Measurements from ENCODE around the gene PRKACB. TPM values are rescaled to one million over a fixed set of nuclear protein-coding genes. Genes with fewer than 3 reads are reported as not detected.

The PRKACB gene
- total and polyA plus RNA-seq, 2 experiments from 2014 or later = 14.6 to 28.0 TPM

DNA sequence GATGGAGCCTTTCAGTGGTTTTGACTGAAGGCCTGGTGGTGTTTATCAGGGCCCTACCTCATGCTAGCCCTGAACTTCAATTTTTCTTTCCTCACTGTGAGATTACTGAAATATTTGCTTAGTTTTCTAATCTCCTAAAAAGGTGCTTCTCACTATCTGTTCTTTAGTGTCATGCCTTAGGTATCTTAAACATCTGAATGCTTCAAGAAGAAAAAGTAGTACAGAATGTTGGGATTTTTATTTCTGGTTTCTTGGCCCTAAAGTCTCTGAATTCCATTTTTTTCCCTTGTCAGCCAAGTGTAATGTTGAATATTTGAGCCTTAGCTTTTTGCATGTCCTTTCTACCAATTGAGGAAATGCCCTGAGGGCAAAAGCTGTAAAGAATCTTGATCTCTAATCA, 47.9 kb upstream of the PRKACB start (continued):
- no peak for TF ChIP-seq NANOG (IDR thresholded peaks at IDR 0.05; ENCODE audit: borderline replicate concordance)
- TF ChIP-seq, protein P1, sequence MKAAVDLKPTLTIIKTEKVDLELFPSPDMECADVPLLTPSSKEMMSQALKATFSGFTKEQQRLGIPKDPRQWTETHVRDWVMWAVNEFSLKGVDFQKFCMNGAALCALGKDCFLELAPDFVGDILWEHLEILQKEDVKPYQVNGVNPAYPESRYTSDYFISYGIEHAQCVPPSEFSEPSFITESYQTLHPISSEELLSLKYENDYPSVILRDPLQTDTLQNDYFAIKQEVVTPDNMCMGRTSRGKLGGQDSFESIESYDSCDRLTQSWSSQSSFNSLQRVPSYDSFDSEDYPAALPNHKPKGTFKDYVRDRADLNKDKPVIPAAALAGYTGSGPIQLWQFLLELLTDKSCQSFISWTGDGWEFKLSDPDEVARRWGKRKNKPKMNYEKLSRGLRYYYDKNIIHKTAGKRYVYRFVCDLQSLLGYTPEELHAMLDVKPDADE (IDR thresholded peaks at IDR 0.05) = no peak
- TF ChIP-seq POLR2AphosphoS5 (IDR thresholded peaks at IDR 0.05; ENCODE audit: low read depth) = no peak
- TF ChIP-seq JUNB (IDR thresholded peaks at IDR 0.05; ENCODE audit: unreplicated experiment) = no peak
- TF ChIP-seq, protein P2, sequence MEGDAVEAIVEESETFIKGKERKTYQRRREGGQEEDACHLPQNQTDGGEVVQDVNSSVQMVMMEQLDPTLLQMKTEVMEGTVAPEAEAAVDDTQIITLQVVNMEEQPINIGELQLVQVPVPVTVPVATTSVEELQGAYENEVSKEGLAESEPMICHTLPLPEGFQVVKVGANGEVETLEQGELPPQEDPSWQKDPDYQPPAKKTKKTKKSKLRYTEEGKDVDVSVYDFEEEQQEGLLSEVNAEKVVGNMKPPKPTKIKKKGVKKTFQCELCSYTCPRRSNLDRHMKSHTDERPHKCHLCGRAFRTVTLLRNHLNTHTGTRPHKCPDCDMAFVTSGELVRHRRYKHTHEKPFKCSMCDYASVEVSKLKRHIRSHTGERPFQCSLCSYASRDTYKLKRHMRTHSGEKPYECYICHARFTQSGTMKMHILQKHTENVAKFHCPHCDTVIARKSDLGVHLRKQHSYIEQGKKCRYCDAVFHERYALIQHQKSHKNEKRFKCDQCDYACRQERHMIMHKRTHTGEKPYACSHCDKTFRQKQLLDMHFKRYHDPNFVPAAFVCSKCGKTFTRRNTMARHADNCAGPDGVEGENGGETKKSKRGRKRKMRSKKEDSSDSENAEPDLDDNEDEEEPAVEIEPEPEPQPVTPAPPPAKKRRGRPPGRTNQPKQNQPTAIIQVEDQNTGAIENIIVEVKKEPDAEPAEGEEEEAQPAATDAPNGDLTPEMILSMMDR (conservative IDR thresholded peaks at IDR 0.05; ENCODE audit: low read depth in 2 of 2) = no peak
- no peak for TF ChIP-seq ZNF331 (CRISPR knock-in tag; IDR thresholded peaks at IDR 0.05; ENCODE audit: low read depth)
- no peak for TF ChIP-seq EZH2 (IDR thresholded peaks at IDR 0.05; ENCODE audit: low read depth, unreplicated experiment)
- TF ChIP-seq EZH2phosphoT487 (IDR thresholded peaks at IDR 0.05; ENCODE audit: unreplicated experiment) = no peak
- no peak for TF ChIP-seq STAT1 (IDR thresholded peaks at IDR 0.05; ENCODE audit: unreplicated experiment)
- no peak for TF ChIP-seq ZNF114 (CRISPR knock-in tag; IDR thresholded peaks at IDR 0.05)
- no peak for TF ChIP-seq CREB1 (CRISPR knock-in tag; IDR thresholded peaks at IDR 0.05; ENCODE audit: low read depth)

DNA sequence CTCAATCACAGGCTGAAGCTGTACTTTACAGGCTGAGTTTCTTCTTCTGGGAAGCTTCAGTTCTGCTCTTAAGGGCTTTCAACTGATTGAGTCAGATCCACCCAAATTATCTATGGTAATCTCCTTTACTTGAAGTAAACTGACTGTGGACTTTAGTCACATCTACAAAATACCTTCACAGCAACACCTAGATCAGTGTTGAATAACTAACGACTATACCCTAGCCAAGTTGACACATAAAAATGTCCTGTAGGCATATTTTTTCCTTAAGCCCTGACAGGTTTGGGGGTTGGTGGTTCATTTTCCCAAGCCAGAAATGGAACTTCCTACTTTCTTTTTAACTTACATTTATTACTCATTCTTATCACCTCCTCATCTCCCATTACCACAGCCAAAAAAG, 42.9 kb upstream of the PRKACB start:
- DNase-seq (ENCODE audit: low spot score) (no peak), ATAC-seq (no peak)
- no peaks in the 10 kb centered on the region for H3K36me3 ChIP-seq (ENCODE audit: insufficient read depth)
- H3K79me2 ChIP-seq (replicated peaks; ENCODE audit: insufficient read depth) = peaks cover 17% of the 10 kb centered on the region
- Mint-ChIP-seq H3K27me3 (ENCODE audit: insufficient read depth, low read depth, poor library complexity) (no peaks in the 10 kb centered on the region), H3K36me3 (ENCODE audit: low read depth) (peaks cover 10% of the 10 kb centered on the region; the same call in 2 of the 3 replicates), H3K4me1 (peaks cover 20% of the 10 kb centered on the region), H3K4me3 (no peak overlapping the region), H3K9me3 (no peaks in the 10 kb centered on the region), H3K27ac (no peak overlapping the region)
- no peaks in the 10 kb centered on the region for H3K9me2 ChIP-seq (ENCODE audit: insufficient read depth)
- H4K20me1 ChIP-seq (replicated peaks; ENCODE audit: insufficient read depth) = no peaks in the 10 kb centered on the region
- no peak overlapping the region for H3K4me2 ChIP-seq
- no peak overlapping the region for H2AFZ ChIP-seq
- H3K4me1 ChIP-seq (ENCODE audit: insufficient read depth) = peaks cover 19% of the 10 kb centered on the region
- H3K4me3 ChIP-seq = no peak overlapping the region
- H3K27me3 ChIP-seq (ENCODE audit: insufficient read depth) = no peaks in the 10 kb centered on the region
- H3K27ac ChIP-seq (ENCODE audit: low read depth) = no peak overlapping the region
- H3F3A ChIP-seq (replicated peaks; ENCODE audit: low read depth) = no peaks in the 10 kb centered on the region
- TF ChIP-seq CREB1 (CRISPR knock-in tag; IDR thresholded peaks at IDR 0.05; ENCODE audit: low read depth) (no peak), POLR2AphosphoS5 (IDR thresholded peaks at IDR 0.05; ENCODE audit: low read depth) (no peak), ZNF114 (CRISPR knock-in tag; IDR thresholded peaks at IDR 0.05) (no peak), EZH2phosphoT487 (IDR thresholded peaks at IDR 0.05; ENCODE audit: unreplicated experiment) (no peak), ZNF331 (CRISPR knock-in tag; IDR thresholded peaks at IDR 0.05; ENCODE audit: low read depth) (no peak)
- TF ChIP-seq, protein P1 (IDR thresholded peaks at IDR 0.05) = no peak
- TF ChIP-seq, protein P3, sequence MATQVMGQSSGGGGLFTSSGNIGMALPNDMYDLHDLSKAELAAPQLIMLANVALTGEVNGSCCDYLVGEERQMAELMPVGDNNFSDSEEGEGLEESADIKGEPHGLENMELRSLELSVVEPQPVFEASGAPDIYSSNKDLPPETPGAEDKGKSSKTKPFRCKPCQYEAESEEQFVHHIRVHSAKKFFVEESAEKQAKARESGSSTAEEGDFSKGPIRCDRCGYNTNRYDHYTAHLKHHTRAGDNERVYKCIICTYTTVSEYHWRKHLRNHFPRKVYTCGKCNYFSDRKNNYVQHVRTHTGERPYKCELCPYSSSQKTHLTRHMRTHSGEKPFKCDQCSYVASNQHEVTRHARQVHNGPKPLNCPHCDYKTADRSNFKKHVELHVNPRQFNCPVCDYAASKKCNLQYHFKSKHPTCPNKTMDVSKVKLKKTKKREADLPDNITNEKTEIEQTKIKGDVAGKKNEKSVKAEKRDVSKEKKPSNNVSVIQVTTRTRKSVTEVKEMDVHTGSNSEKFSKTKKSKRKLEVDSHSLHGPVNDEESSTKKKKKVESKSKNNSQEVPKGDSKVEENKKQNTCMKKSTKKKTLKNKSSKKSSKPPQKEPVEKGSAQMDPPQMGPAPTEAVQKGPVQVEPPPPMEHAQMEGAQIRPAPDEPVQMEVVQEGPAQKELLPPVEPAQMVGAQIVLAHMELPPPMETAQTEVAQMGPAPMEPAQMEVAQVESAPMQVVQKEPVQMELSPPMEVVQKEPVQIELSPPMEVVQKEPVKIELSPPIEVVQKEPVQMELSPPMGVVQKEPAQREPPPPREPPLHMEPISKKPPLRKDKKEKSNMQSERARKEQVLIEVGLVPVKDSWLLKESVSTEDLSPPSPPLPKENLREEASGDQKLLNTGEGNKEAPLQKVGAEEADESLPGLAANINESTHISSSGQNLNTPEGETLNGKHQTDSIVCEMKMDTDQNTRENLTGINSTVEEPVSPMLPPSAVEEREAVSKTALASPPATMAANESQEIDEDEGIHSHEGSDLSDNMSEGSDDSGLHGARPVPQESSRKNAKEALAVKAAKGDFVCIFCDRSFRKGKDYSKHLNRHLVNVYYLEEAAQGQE (IDR thresholded peaks at IDR 0.05; ENCODE audit: unreplicated experiment) = no peak

All from GM23338 (cell line).